WTC11 (cell line): ENCODE data around the gene EVI2A. TPM values are rescaled to one million over a fixed set of nuclear protein-coding genes. Genes with fewer than 3 reads are reported as not detected.

ENCODE experiments used
- ATAC-seq: fragments of 200-7000 bp; cut with Tn5 transposase; 2 replicates; pipeline ENCODE4 v1.10.0; 2021; ENCODE audit warnings: mild to moderate bottlenecking, moderate library complexity
- CTCF ChIA-PET: fragments of 300-600 bp; sonication (Branson Sonifier 250); formaldehyde crosslinking; loops from one replicate; lab custom pipeline; 2021; ENCODE audit warnings: antibody characterized with exemption; lab: Charles Lee
- POLR2A ChIA-PET: fragments of 350-600 bp; sonication (Branson Sonifier 250); formaldehyde crosslinking; loops from one replicate; lab custom pipeline; 2021; ENCODE audit warnings: antibody characterized with exemption; lab: Charles Lee
- DNase-seq: peaks from one replicate; pipeline ENCODE4 v3.0.0; 2021; ENCODE audit warnings: low spot score
- H3K27ac Mint-ChIP-seq: 2 replicates; pipeline ENCODE4 v1.8.0; 2021; ENCODE audit warnings: mixed read lengths
- H3K27me3 Mint-ChIP-seq: 2 replicates; pipeline ENCODE4 v1.8.0; 2021; ENCODE audit warnings: low read depth, mild to moderate bottlenecking, moderate library complexity, mixed read lengths
- H3K36me3 Mint-ChIP-seq: 2 replicates; pipeline ENCODE4 v1.8.0; 2021; ENCODE audit warnings: mixed read lengths
- H3K4me1 Mint-ChIP-seq: 2 replicates; pipeline ENCODE4 v1.8.0; 2022; ENCODE audit warnings: mixed read lengths
- H3K4me3 Mint-ChIP-seq: 2 replicates; pipeline ENCODE4 v1.8.0; 2021; ENCODE audit warnings: mild to moderate bottlenecking, moderate library complexity, mixed read lengths
- H3K9me3 Mint-ChIP-seq: 2 replicates; pipeline ENCODE4 v1.8.0; 2021; ENCODE audit warnings: mixed read lengths
- ATF1 ChIP-seq: sonication (generic); formaldehyde crosslinking; IDR thresholded peaks from 2 replicates; pipeline ENCODE4 v1.8.1; 2023; ENCODE audit warnings: mild to moderate bottlenecking, moderate library complexity, missing genetic modification reagents
- ETV6 ChIP-seq: sonication (generic); formaldehyde crosslinking; IDR thresholded peaks from 2 replicates; pipeline ENCODE4 v1.8.1; 2022; ENCODE audit warnings: mild to moderate bottlenecking, missing genetic modification reagents
- FOXJ3 ChIP-seq: sonication (generic); formaldehyde crosslinking; IDR thresholded peaks from 2 replicates; pipeline ENCODE4 v1.9.0; 2021; ENCODE audit warnings: missing genetic modification reagents, mild to moderate bottlenecking, borderline replicate concordance
- JAZF1 ChIP-seq: fragments of 250-450 bp; sonication (Bioruptor Pico); IDR thresholded peaks from 2 replicates; pipeline ENCODE4 v1.9.0; 2021; ENCODE audit warnings: moderate library complexity, mild to moderate bottlenecking, inconsistent platforms
- MYBL2 ChIP-seq: sonication (generic); formaldehyde crosslinking; IDR thresholded peaks from 2 replicates; pipeline ENCODE4 v1.8.1; 2023; ENCODE audit warnings: mild to moderate bottlenecking, moderate library complexity, missing genetic modification reagents
- NFATC4 ChIP-seq: fragments of 250-450 bp; sonication (Bioruptor Pico); IDR thresholded peaks from 2 replicates; pipeline ENCODE4 v1.9.0; 2021; ENCODE audit warnings: mild to moderate bottlenecking
- NFYB ChIP-seq: sonication (generic); formaldehyde crosslinking; conservative IDR thresholded peaks from 2 replicates; pipeline ENCODE4 v1.8.0; 2022; ENCODE audit warnings: low read depth, missing genetic modification reagents
- NR3C1 ChIP-seq: sonication (generic); formaldehyde crosslinking; conservative IDR thresholded peaks from 2 replicates; pipeline ENCODE4 v1.8.1; 2023; ENCODE audit warnings: low read depth, mild to moderate bottlenecking, missing genetic modification reagents
- OVOL2 ChIP-seq: fragments of 250-450 bp; sonication (Bioruptor Pico); IDR thresholded peaks from 2 replicates; pipeline ENCODE4 v1.9.0; 2021; ENCODE audit warnings: mild to moderate bottlenecking, borderline replicate concordance
- RELA ChIP-seq: sonication (generic); formaldehyde crosslinking; IDR thresholded peaks from 2 replicates; pipeline ENCODE4 v1.8.1; 2022; ENCODE audit warnings: missing genetic modification reagents, mild to moderate bottlenecking, borderline replicate concordance
- SOX15 ChIP-seq: fragments of 250-450 bp; sonication (Bioruptor Pico); IDR thresholded peaks from 2 replicates; pipeline ENCODE4 v1.9.0; 2021; ENCODE audit warnings: mild to moderate bottlenecking
- TEAD1 ChIP-seq: sonication (generic); formaldehyde crosslinking; IDR thresholded peaks from 2 replicates; pipeline ENCODE4 v1.8.0; 2022; ENCODE audit warnings: mild to moderate bottlenecking, missing genetic modification reagents
- TEAD4 ChIP-seq: sonication (generic); formaldehyde crosslinking; IDR thresholded peaks from 2 replicates; pipeline ENCODE4 v1.8.0; 2022; ENCODE audit warnings: mild to moderate bottlenecking, missing genetic modification reagents
- total RNA-seq: library from RNA; stranded (reverse); gene quantifications from 3 replicates; pipeline ENCODE4 v1.2.3, GENCODE V29; 2021
- TF ChIP-seq, protein P1 (sequence below): sonication (generic); formaldehyde crosslinking; IDR thresholded peaks from 2 replicates; pipeline ENCODE4 v1.8.0; 2023; ENCODE audit warnings: missing genetic modification reagents
- TF ChIP-seq, protein P2 (sequence below): sonication (generic); formaldehyde crosslinking; IDR thresholded peaks from 2 replicates; pipeline ENCODE4 v1.8.1; 2022; ENCODE audit warnings: mild to moderate bottlenecking, missing genetic modification reagents, moderate library complexity, borderline replicate concordance
- TF ChIP-seq, protein P3 (sequence below): sonication (generic); formaldehyde crosslinking; IDR thresholded peaks from 2 replicates; pipeline ENCODE4 v1.8.1; 2023; ENCODE audit warnings: mild to moderate bottlenecking, missing genetic modification reagents, borderline replicate concordance
- TF ChIP-seq, protein P4 (sequence below): sonication (generic); formaldehyde crosslinking; IDR thresholded peaks from 2 replicates; pipeline ENCODE4 v1.8.0; 2022; ENCODE audit warnings: mild to moderate bottlenecking, missing genetic modification reagents
- TF ChIP-seq, protein P5 (sequence below): sonication (generic); formaldehyde crosslinking; IDR thresholded peaks from 2 replicates; pipeline ENCODE4 v1.8.0; 2022; ENCODE audit warnings: mild to moderate bottlenecking, missing genetic modification reagents
- TF ChIP-seq, protein P6 (sequence below): fragments of 250-450 bp; sonication (Bioruptor Pico); IDR thresholded peaks from 2 replicates; pipeline ENCODE4 v1.9.0; 2021; ENCODE audit warnings: mild to moderate bottlenecking
- TF ChIP-seq, protein P7 (sequence below): sonication (generic); formaldehyde crosslinking; IDR thresholded peaks from 2 replicates; pipeline ENCODE4 v1.8.1; 2022; ENCODE audit warnings: mild to moderate bottlenecking, moderate library complexity, missing genetic modification reagents

The EVI2A gene
- total RNA-seq, 1 experiment from 2014 or later = 0.15 TPM

DNA sequence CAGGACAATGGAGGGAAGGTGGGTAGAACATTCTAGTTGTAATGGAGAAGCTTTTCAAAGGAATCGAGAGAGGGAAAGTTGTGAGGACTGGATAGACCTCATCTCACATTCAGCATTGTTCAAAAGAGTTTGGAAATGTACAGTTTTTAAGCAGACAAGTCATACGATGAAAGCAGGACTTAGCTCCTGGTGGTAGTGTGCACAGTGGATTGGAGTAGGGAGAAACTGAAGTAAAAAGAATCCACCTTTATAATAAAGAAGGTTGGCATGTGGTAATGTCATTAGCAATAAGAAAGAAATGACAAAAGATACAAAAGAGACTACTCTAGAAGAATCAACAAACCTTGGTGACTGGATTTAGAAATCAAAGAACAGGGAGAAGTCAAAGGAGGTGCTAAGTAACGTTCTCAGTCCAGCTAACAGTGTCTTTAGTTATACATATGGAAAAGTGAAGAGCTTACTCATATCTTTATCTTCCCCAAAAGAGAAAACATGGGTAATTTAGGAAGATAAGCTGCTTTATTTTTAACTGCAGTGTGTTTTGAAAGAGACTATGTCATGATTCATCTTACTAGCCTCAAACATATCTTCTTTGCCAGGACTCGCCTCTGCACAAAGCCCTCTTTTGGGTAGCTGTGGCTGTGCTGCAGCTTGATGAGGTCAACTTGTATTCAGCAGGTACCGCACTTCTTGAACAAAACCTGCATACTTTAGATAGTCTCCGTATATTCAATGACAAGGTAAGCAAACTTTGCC, 18.7 kb upstream of the EVI2A start:
- Mint-ChIP-seq H3K27ac (0 out of 2 replicates have a peak overlapping the region, but pooled peaks have one; percentile 44), H3K4me1 (peaks cover 9% of the 10 kb centered on the region), H3K9me3 (no peaks in the 10 kb centered on the region), H3K4me3 (no peak overlapping the region), H3K36me3 (peaks cover 8% of the 10 kb centered on the region; the same call in 1 of the 2 replicates), H3K27me3 (no peaks in the 10 kb centered on the region)
- ATAC-seq (no peak; the same call in 1 of the 2 replicates), DNase-seq (no peak)
- POLR2A ChIA-PET = no interaction called here
- CTCF ChIA-PET = interaction anchor here (0.6 to 1.2 kb wide), 5 partner anchors 30 to 431 kb away, joined by 3 to 7 read pairs (median 4); no protein-coding TSS in a partner anchor
- TF ChIP-seq, protein P1, sequence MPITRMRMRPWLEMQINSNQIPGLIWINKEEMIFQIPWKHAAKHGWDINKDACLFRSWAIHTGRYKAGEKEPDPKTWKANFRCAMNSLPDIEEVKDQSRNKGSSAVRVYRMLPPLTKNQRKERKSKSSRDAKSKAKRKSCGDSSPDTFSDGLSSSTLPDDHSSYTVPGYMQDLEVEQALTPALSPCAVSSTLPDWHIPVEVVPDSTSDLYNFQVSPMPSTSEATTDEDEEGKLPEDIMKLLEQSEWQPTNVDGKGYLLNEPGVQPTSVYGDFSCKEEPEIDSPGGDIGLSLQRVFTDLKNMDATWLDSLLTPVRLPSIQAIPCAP (CRISPR knock-in tag) = no peak

DNA sequence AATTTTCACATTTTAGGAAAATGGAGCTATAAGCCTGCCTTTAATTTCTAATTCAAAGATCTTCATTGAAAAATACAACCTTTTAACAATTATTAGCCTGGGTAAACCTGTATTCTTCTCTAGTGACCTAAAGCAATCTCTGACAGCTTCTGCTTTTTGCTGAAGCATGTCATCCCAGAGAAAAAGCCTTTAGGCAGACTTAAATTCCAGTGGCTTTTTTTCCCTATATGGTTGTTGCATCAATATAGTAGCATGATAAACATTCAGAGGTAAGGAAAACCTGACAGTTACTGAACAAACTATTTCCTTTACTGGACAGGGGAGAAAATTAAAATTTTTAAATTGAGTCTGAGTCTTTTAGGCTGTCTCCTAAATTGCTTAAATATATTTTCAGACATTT, 7.8 kb upstream of the EVI2A start:
- ChIA-PET POLR2A (no interaction called here), CTCF (interaction anchor here (0.8 kb wide), 1 partner anchor 60 kb away, joined by 3 read pairs; no protein-coding TSS in a partner anchor)
- no peak overlapping the region for H3K27ac Mint-ChIP-seq
- no peaks in the 10 kb centered on the region; the same call in 1 of the 2 replicates for H3K36me3 Mint-ChIP-seq
- DNase-seq (no peak), ATAC-seq (no peak)
- no peaks in the 10 kb centered on the region for H3K9me3 Mint-ChIP-seq
- no peaks in the 10 kb centered on the region for H3K27me3 Mint-ChIP-seq
- no peaks in the 10 kb centered on the region for H3K4me1 Mint-ChIP-seq
- no peak overlapping the region for H3K4me3 Mint-ChIP-seq
- TF ChIP-seq, protein P2, sequence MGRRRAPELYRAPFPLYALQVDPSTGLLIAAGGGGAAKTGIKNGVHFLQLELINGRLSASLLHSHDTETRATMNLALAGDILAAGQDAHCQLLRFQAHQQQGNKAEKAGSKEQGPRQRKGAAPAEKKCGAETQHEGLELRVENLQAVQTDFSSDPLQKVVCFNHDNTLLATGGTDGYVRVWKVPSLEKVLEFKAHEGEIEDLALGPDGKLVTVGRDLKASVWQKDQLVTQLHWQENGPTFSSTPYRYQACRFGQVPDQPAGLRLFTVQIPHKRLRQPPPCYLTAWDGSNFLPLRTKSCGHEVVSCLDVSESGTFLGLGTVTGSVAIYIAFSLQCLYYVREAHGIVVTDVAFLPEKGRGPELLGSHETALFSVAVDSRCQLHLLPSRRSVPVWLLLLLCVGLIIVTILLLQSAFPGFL (CRISPR knock-in tag) = no peak
- TF ChIP-seq ETV6 (CRISPR knock-in tag) (no peak), NFYB (CRISPR knock-in tag) (no peak), TEAD4 (no peak), OVOL2 (CRISPR knock-in tag) (no peak), TEAD1 (CRISPR knock-in tag) (no peak), NR3C1 (CRISPR knock-in tag) (no peak), JAZF1 (CRISPR knock-in tag) (no peak), SOX15 (CRISPR knock-in tag) (no peak), MYBL2 (CRISPR knock-in tag) (no peak), NFATC4 (CRISPR knock-in tag) (no peak), FOXJ3 (CRISPR knock-in tag) (no peak), ATF1 (no peak), RELA (CRISPR knock-in tag) (no peak)
- TF ChIP-seq, protein P3, sequence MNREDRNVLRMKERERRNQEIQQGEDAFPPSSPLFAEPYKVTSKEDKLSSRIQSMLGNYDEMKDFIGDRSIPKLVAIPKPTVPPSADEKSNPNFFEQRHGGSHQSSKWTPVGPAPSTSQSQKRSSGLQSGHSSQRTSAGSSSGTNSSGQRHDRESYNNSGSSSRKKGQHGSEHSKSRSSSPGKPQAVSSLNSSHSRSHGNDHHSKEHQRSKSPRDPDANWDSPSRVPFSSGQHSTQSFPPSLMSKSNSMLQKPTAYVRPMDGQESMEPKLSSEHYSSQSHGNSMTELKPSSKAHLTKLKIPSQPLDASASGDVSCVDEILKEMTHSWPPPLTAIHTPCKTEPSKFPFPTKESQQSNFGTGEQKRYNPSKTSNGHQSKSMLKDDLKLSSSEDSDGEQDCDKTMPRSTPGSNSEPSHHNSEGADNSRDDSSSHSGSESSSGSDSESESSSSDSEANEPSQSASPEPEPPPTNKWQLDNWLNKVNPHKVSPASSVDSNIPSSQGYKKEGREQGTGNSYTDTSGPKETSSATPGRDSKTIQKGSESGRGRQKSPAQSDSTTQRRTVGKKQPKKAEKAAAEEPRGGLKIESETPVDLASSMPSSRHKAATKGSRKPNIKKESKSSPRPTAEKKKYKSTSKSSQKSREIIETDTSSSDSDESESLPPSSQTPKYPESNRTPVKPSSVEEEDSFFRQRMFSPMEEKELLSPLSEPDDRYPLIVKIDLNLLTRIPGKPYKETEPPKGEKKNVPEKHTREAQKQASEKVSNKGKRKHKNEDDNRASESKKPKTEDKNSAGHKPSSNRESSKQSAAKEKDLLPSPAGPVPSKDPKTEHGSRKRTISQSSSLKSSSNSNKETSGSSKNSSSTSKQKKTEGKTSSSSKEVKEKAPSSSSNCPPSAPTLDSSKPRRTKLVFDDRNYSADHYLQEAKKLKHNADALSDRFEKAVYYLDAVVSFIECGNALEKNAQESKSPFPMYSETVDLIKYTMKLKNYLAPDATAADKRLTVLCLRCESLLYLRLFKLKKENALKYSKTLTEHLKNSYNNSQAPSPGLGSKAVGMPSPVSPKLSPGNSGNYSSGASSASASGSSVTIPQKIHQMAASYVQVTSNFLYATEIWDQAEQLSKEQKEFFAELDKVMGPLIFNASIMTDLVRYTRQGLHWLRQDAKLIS (CRISPR knock-in tag) = no peak
- TF ChIP-seq, protein P4, sequence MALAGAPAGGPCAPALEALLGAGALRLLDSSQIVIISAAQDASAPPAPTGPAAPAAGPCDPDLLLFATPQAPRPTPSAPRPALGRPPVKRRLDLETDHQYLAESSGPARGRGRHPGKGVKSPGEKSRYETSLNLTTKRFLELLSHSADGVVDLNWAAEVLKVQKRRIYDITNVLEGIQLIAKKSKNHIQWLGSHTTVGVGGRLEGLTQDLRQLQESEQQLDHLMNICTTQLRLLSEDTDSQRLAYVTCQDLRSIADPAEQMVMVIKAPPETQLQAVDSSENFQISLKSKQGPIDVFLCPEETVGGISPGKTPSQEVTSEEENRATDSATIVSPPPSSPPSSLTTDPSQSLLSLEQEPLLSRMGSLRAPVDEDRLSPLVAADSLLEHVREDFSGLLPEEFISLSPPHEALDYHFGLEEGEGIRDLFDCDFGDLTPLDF (CRISPR knock-in tag) = no peak
- TF ChIP-seq, protein P5, sequence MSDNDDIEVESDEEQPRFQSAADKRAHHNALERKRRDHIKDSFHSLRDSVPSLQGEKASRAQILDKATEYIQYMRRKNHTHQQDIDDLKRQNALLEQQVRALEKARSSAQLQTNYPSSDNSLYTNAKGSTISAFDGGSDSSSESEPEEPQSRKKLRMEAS = no peak
- TF ChIP-seq, protein P6, sequence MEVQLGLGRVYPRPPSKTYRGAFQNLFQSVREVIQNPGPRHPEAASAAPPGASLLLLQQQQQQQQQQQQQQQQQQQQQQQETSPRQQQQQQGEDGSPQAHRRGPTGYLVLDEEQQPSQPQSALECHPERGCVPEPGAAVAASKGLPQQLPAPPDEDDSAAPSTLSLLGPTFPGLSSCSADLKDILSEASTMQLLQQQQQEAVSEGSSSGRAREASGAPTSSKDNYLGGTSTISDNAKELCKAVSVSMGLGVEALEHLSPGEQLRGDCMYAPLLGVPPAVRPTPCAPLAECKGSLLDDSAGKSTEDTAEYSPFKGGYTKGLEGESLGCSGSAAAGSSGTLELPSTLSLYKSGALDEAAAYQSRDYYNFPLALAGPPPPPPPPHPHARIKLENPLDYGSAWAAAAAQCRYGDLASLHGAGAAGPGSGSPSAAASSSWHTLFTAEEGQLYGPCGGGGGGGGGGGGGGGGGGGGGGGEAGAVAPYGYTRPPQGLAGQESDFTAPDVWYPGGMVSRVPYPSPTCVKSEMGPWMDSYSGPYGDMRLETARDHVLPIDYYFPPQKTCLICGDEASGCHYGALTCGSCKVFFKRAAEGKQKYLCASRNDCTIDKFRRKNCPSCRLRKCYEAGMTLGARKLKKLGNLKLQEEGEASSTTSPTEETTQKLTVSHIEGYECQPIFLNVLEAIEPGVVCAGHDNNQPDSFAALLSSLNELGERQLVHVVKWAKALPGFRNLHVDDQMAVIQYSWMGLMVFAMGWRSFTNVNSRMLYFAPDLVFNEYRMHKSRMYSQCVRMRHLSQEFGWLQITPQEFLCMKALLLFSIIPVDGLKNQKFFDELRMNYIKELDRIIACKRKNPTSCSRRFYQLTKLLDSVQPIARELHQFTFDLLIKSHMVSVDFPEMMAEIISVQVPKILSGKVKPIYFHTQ (CRISPR knock-in tag) = no peak
- TF ChIP-seq, protein P7, sequence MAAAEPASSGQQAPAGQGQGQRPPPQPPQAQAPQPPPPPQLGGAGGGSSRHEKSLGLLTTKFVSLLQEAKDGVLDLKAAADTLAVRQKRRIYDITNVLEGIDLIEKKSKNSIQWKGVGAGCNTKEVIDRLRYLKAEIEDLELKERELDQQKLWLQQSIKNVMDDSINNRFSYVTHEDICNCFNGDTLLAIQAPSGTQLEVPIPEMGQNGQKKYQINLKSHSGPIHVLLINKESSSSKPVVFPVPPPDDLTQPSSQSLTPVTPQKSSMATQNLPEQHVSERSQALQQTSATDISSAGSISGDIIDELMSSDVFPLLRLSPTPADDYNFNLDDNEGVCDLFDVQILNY (CRISPR knock-in tag) = no peak
